KG1 (cell line): ENCODE data around the gene C10orf120.

ENCODE experiments used
- DNase-seq: peaks from one replicate; lab custom pipeline; 2025; lab: John Stamatoyannopoulos, UW

Gene C10orf120

DNA sequence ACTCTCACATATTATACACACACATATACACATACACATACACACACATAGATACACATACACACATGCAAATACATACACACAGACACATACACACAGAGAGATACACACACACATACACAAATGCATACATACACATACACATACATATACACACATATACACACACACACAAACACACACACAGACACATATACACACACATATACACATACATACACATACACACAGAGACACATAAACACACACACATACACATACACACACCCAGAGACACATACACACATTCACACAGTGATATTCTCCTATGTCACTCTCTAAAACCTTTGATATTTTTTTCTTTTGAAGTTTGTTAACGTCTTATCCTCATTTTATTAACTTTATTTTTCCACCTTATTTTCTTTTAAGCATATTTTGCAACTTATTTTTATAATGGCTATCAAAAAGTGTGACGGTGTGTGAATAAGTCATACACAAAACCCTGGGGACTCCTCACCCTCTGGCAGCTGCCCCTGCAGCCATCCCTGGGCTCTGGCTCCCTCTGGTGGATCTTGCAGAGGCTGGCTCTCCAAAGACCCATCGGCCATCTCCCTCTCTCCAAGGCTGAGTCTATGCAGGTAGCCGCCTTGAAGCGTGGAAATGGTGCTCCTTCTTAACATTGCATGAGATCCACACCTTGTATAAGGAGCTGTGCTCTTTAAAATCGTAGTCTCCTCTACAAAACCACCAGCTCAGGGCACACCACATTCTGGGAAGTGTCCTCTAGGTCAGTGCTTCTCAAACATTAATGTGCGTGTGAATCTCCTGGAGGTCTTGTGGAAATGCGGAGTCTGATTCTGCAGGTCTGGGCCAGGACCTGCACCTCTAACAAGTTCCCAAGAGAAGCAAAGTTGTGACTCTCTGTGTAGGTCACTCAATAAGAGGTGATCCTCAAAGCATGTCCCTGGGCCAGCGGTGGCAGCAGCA is 4.1 kb upstream of the C10orf120 start:
- DNase-seq, result peak; percentile 14

DNA sequence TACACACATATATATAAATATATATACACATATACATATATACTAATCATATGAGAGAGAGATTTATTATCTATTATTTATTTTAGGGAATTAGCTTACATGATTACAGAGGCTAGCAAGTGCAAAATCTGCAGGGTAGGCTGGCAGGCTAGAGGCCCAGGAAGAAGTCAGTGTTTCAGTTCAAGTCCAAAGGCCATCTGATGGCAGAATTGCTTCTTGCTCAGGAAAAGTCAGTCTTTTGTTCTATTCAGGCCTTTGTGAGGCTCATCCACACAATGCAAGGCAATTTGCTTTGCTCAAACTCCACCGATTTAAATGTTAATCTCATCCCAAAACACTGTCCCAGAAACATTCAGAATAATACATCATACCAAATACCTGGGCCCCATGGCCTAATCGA is 2.6 kb upstream of the C10orf120 start:
- no peak for DNase-seq

DNA sequence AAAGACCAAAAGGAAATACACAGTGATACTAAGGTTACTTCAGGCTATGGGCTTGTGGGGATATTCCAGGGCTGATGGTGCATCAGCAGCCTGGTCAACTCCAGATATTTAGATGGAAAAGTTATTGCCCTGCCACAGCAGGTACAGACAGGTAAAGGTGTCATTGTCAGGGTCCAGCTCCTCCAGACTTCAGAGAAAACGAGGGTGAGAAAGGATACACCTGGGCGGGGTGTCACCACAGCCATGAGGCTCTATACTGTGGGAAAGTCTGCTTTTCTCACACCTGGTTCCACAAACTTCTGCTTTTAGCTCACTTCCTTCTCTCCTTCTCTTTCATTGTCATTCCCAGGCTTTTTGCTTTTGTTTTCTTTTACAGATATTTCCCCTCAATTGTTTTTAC is 2.0 kb upstream of the C10orf120 start:
- DNase-seq, result no peak

DNA sequence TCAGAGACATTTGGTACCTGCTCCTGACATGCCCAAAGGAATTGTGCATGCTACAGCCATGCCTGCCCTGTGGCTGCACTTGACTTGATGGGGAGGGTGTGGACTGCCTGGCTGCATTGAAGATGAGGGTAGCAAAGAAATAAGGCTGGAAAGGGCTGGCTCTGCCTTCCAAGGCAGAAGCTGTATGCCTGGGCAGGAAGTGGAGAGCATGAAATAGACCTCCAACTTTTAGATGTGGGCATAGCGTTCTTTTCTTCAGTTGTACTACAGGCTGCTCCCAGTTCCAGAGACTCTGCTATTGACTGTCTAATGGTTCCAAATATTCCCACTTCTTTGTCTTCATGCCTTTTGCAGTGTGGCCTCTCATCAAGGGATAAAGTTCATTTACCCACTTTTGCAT is 3.0 kb downstream of the C10orf120 start:
- no peak for DNase-seq

DNA sequence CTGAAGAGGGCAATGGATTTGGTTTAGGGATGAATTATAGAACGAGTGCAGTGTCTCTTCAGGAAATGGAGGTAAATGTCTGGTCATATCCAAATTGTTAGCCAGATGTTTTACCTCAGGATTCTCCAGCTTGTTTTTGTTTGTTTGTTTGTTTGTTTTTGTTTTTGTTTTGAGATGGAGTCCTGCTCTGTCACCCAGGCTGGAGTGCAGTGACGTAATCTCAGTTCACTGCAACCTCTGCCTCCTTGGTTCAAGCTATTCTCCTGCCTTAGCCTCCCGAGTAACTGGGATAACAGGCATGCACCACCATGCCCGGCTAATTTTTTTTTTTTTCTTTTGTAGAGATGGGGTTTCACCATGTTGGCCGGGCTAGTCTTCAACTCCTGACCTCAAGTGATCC is 6.9 kb downstream of the C10orf120 start:
- no peak for DNase-seq

DNA sequence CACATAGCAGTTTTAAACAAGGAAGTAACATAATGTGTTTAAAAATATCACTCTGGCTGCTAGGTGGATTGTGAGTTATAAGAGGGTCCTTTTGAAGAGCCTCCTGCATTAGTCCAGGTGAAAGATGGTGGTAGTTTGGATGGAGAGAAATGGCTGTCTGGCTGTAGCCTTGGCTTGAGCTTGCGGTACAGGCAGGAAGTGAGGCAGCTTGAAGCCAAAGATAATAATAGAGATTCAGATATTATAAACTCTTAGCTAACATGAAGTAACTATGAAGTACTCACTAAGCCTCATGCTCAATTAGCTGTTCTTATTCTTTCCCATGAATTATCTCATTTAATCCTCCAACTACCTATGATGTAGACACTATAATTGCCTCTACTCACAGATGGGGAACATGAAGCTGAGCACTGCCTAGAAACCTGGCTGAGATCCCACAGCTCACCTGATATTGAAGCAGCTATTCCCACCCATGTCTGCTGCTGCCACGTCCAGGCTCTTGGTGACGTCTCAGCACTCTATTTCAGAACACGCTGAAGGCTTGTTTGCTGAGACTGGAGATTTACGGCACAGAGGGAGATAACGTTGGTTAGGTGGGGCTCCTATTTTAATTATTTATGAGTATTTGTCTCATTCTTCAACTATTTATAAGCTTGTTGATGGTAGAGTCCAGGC is 10.4 kb downstream of the C10orf120 start:
- no peak for DNase-seq

DNA sequence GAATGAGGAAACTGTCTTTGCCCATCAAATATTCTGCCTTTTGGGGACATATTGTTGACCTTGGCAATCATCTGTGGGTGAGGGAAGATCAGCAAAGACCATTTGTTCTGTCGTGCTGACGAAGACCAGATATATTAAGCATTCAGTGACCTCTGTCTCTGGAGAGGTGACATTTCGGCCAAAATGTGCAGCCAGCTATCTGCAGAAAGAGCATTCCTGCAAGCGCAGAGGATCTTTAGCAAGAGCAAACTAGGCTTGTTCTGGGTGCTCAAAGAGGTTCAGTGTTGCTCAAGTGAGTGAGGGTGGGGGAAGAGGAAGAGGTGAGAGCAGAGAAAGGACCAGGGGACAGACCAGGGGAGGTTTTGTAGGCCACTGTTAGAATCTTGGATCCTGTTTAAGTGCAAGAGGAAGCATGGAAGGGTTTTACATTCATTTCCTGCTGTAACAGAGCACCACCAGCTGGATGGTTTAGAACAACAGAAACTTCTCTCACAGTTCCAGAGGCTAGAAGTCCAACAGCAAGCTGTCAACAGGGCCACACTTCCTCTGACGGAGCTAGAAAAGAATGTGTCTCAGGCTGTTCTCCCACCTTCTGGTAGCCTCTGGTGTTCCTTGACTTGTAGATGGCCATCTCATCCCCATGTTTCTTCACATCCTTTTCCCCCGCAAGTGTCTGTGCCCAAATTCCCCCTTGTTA is 11.2 kb downstream of the C10orf120 start:
- DNase-seq, result no peak

DNA sequence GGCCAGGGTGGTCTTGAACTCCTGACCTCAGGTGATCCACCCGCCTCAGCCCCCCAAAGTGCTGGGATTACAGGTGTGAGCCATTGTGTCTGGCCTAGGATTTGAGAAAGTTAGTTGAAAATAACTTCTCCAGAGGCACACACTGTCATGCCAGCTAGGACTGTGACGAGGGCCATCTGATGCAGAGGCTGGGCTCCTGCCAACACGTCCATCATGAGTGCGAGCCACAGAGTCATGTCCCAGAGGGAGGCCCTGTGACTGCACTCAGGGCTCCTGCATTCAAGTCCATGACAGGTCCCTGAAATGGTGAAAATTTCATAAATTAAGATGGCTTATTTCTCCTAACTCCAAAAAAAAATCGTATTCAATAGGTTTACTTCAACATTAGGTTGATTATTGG is 17.1 kb downstream of the C10orf120 start:
- DNase-seq, result no peak

DNA sequence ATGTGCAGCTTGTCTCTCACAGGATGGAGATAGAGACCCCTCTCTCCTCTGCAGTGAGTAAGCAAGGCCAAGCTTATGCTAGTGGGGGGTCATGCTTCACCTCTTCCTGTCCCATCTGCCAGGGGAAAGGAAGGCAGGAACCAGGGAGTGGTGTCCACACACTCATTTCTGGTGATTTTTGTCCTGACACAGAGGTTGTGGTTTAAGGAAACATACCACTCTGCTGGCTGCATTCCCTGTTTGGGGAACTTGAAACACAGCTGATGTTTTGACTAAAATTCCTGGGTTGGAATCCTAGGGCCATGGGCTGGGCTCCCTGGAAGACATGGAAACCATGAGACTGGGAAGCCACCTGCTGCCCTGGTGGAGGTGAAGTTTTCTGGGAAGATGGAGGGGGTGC is 21.4 kb downstream of the C10orf120 start:
- no peak for DNase-seq

DNA sequence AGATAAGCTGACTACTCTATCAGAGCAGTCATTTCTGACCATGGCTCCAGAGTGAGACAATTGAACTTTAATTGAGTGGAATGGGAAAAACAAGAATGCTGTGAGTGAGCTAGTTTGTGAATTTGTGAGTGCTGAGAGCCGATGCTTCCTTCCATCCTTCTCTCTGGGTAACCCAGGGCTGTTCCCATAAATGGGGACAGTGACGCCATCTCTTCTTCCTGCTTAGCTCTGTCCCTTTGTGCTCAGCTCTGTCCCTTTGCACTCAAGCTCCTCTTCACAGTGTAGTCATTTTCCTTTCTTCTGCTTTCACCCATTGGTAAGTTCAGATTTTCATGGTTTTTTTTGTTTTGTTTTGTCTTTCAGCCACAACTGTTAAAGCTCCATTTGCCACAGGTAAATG is 24.4 kb downstream of the C10orf120 start:
- no peak for DNase-seq

DNA sequence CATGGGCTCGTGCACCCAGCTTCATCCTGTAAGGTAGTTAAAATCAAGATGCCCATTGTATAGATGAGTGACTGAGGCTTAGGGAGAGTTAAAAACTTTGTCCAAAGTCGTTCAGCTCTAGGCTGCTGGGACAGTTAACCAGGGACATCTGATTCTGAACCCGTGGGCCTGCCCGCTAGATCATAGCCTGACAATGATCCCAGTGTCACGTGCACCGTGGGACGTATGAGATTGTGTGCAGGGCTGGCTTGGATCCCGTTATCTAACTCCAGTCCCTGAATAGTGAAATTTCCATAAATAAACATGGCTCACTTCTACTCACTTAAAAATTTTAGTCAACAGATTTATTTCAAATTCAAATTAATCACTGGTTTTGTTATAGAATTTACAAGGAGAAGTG is 24.9 kb downstream of the C10orf120 start:
- DNase-seq, result no peak

DNA sequence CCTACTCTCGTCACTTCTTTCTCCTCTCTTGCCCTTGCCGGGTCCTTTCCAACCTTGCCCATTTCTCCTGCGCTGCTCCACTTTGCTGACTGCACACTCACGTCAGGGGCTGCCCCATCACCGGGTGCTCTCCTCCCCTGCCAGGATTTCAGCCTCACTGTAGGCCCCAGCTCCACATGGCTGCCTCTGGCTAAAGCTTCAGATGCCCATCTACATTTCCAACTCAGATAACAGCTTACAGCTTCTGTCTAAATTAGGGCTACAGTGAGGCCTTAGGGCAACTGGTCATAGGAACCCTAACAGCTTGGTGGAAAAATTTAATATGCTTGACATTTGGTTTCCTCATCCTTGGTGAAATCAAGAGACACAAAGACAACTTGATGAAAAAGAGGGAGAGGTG is 25.9 kb downstream of the C10orf120 start:
- DNase-seq, result no peak

DNA sequence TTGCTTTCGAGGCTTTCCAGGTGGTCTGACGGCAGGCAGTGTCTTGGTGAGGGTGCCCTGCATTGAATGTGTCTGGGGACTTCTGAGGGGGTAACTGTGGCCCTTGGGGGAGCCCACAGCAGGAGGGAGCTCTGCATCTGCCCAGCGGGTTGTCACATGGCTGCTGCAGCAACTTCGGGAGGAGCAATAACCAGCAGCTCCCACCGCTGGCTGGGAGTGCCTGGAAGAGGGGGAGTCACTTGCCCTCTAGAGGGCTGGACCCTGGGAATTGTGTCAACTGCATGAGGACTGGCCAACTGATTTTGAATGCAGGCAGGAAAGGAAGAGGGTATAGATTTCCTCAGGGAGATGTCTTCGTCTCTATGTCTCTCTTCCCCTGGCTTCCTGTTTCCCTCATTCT is 26.4 kb downstream of the C10orf120 start:
- DNase-seq, result no peak

DNA sequence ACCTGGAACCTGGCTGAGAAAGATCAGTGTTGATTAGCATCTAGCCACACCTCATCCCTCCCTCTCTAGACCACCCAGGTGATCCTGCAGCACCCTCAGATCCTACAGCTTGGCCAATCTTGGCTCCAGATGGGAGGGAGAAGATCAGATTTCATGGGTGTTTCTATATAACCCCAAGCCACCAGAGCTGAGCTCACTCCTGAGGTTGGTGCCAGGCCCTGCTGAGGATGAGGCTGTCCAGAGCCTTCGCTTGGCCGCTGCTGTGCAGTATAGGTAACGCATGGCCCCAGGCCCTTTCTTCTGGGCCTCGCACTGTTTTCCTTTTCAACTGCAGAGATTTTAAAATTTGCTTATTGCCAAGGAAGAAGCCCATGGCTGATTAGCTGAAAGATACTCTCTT is 27.0 kb downstream of the C10orf120 start:
- DNase-seq, result no peak

DNA sequence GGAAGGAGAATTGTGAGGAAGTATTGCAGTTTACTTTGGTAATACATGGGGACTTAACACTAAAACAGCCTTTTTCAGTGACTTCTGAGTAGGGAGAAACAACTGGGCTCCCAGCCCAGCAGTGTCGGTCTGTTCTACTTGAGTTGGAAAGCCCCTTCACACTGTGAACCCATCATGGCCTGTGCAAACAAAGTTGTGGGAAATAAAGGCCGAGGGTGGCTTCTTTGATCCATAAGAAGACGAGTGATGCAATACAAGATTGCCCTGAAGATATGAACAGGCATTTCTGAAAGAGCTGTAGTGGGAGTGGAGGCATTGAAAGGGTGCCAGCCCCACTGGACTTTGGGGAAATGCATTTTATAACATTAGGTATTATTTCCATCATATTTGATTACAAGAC is 28.3 kb downstream of the C10orf120 start:
- no peak for DNase-seq

DNA sequence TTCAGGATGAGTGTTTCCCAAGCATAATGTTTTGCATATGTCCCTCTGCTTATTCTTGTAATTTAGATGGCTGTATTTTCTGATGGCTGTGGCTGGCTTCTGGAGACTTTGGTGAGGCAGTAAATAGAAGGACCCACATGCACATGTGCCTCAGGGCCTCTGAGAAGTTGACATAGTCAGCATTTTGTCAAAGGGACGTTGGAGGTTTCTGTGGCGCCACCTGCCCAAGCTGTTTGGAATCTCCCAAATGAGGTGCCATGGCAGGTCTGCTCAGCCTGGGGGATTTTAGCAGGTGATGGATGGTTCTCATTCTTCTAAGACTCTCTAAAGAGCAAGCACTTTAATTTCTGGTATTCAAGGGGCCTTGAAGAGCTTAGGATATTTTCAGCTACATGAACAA is 29.8 kb downstream of the C10orf120 start:
- DNase-seq, result no peak

DNA sequence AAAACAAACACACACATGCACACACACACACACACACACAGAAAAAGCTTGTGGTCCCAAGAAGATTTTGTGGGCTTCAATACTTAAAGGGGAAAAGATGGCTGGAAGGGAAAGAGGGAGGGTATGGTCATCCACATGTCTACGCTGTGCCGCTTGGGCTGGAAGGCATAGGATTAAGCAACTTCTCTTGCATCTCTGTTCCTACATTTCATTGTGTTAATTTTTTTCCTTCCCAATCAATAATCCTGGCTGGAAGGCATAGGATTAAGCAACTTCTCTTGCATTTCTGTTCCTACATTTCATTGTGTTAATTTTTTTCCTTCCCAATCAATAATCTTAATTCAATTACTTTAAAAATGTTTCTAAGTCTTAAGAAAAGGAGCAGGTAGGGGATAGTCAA is 30.6 kb downstream of the C10orf120 start:
- no peak for DNase-seq

DNA sequence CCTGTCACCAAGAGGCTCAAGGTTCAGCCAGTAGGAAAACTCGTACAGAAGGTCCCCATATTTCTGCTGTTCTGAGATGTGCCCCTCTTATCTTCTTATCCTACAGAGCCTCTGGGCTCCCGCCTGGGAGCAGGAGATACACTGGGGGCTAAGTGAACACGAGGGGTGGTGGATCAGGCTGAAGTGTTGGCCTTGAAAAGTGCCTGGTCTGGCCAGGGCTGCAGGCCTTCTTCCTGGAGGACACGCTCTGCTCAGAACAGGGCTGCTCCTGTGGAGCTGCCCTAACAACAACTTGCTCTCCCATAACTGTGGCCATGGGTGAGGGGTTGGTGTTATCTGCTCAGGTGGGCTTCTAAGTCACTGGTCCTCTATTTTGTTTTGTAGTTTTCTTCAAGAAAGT is 33.7 kb downstream of the C10orf120 start:
- DNase-seq, result no peak

DNA sequence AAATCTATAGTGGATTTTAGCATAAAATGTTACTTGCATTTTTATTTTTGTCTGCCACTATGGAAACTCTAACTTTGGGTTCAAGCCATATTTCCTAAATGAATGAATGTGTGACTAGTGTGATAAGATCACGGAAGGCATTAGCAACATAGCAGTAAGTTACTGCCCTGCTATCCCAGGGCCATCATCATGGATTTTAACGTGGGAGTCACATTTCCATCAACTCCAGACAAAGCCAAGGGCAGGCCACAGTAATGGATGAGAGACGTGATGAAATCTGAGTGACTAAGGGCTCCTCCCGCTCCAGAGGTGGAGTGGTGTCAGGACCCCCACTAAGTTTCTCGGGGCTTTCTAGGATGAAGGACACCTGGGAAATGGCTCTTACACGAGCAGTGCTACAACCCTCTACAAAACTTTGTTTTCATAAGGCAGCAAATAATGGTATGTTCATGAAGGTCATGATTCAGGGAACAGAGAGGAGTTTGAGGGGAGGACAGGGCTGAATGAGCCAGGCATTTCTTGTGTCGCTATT is 34.3 kb downstream of the C10orf120 start:
- no peak for DNase-seq

DNA sequence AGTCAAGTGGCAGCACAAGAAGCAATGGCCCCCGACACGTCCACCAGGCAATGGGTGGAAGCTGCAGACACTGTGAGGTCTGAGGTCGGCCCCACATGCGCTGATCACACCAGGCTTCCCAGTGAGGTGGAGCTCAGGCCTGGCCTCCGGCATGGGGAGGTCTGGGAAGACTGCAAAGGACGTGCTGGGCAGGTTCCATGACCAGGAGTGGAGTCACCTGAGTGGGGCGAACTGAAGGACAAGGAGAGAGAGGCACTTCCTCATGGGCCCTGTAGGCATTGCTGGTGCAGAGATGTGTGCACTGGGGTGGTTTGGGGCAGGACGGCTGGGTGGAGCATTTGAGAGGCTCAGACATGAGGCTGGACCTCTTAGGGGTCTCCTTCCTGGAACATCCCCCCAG is 35.1 kb downstream of the C10orf120 start:
- DNase-seq, result no peak

DNA sequence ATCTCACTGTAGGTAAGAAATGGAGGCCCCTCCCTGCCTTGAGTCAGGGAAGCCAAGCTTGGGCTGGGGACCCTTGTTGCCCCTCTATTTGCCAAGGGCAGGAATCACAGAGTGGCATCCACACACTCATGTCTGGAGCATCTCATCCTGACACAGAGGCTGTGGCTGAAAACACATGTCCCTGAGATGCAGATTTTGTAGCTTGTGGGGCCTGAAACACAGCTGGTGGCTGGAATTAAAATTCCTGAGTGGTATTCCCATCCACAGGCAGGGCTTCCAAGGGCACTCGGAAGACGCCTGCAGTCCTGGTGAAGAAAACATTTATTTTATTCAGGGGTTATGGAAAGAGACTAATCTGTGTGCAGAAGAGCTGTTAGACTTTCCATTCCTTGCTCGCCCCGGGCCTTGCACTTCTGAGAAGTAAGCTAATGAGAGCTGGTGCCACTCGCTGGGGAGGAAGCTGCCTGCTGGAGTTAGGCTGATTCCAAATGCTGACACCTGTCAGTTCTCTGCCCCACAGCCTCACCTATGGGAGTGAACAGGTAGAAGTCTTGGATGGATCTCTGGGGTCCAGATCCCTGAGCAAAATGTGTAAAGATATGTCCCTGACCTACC is 36.0 kb downstream of the C10orf120 start:
- no peak for DNase-seq

DNA sequence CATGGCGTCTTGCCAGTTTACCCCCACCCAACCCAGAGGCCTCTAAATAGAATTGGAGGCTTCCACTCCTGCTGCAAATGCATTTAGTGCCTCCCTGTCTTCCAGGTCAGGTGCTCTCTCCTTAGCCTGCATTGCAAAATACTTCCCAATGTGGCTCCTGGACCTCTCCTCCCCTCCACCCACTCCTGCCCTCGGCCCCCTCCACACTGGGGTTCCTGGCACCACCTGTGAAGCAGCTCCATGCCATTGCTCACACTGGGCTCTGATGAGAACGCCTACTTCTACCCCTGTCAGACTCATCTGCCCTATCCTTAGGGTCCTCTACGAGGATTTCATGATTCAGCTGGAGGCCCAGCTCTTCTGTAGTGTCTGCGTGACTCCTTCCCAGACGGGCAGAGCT is 37.4 kb downstream of the C10orf120 start:
- DNase-seq, result no peak
